DMS153 treated with DMSO at 0.1 percent for 48 hours (cell line): ENCODE data around the gene DNAJC30.

ENCODE experiments used
- DNase-seq: peaks from one replicate; lab custom pipeline; 2025; ENCODE audit not compliant: unreplicated experiment; lab: John Stamatoyannopoulos, UW

DNAJC30 gene

GRCh38 chr7:73650524-73650923, 32.7 kb downstream of the DNAJC30 start:
- DNase-seq = no peak

GRCh38 chr7:73649576-73649975, 33.7 kb downstream of the DNAJC30 start:
- no peak for DNase-seq

GRCh38 chr7:73648593-73649332, 34.5 kb downstream of the DNAJC30 start:
- DNase-seq = no peak

GRCh38 chr7:73647725-73648592, 35.3 kb downstream of the DNAJC30 start:
- no peak for DNase-seq

- no peak for DNase-seq
These were observed 36.2 kb downstream of the DNAJC30 start for GRCh38 chr7:73646785-73647724.

GRCh38 chr7:73645643-73646174, 37.5 kb downstream of the DNAJC30 start:
- DNase-seq = no peak

GRCh38 chr7:73644688-73645286, 38.5 kb downstream of the DNAJC30 start:
- no peak for DNase-seq

GRCh38 chr7:73642834-73643233, 40.4 kb downstream of the DNAJC30 start:
- DNase-seq = no peak

- DNase-seq = no peak
These were observed 44.3 kb downstream of the DNAJC30 start for GRCh38 chr7:73638911-73639310.

GRCh38 chr7:73635428-73636200, 47.6 kb downstream of the DNAJC30 start:
- DNase-seq = no peak

GRCh38 chr7:73633844-73634243, 49.4 kb downstream of the DNAJC30 start:
- no peak for DNase-seq

- no peak for DNase-seq
These were observed 49.9 kb downstream of the DNAJC30 start for GRCh38 chr7:73633323-73633722.

GRCh38 chr7:73631558-73631957, 51.7 kb downstream of the DNAJC30 start:
- DNase-seq = no peak
